Smooth muscle cell (in vitro differentiated cells): ENCODE measurements around the gene ZNF444. TPM values are rescaled to one million over a fixed set of nuclear protein-coding genes. Genes with fewer than 3 reads are reported as not detected.

Experiments
- DNase-seq: peaks from one replicate; lab custom pipeline; 2025; ENCODE audit not compliant: unreplicated experiment; lab: John Stamatoyannopoulos, UW
- H2AFZ ChIP-seq: fragments of 200-600 bp; sonication (generic); 2 replicates; pipeline ENCODE4 v1.6.0; 2016; ENCODE audit warnings: antibody characterized with exemption, low read depth, mild to moderate bottlenecking
- H3F3A ChIP-seq: fragments of 200-600 bp; sonication (generic); 2 replicates; pipeline ENCODE4 v1.6.0; 2017; ENCODE audit warnings: antibody characterized with exemption, low read depth
- H3K27ac ChIP-seq: fragments of 200-600 bp; sonication (generic); 2 replicates; pipeline ENCODE4 v1.5.1; 2016; ENCODE audit warnings: low read depth, mild to moderate bottlenecking
- H3K27me3 ChIP-seq: fragments of 200-600 bp; sonication (generic); 2 replicates; pipeline ENCODE4 v1.6.1; 2016; ENCODE audit warnings: low read depth, mild to moderate bottlenecking
- H3K36me3 ChIP-seq: fragments of 200-600 bp; sonication (generic); 2 replicates; pipeline ENCODE4 v1.5.1; 2016; ENCODE audit warnings: low read depth
- H3K4me1 ChIP-seq: fragments of 200-600 bp; sonication (generic); 2 replicates; pipeline ENCODE4 v1.5.1; 2016; ENCODE audit warnings: low read depth
- H3K4me2 ChIP-seq: fragments of 200-600 bp; sonication (generic); 2 replicates; pipeline ENCODE4 v1.6.0; 2016; ENCODE audit warnings: mild to moderate bottlenecking
- H3K4me3 ChIP-seq: fragments of 200-600 bp; sonication (generic); 2 replicates; pipeline ENCODE4 v1.5.1; 2016; ENCODE audit warnings: mild to moderate bottlenecking
- H3K79me2 ChIP-seq: fragments of 200-600 bp; sonication (generic); 2 replicates; pipeline ENCODE4 v1.6.0; 2016; ENCODE audit warnings: low read depth, mild to moderate bottlenecking
- H3K9ac ChIP-seq: fragments of 200-600 bp; sonication (generic); 2 replicates; pipeline ENCODE4 v1.6.0; 2016; ENCODE audit warnings: low read depth
- H3K9me3 ChIP-seq: fragments of 200-600 bp; sonication (generic); replicated peaks from 2 replicates; pipeline ENCODE4 v1.5.1; 2016; ENCODE audit warnings: low read depth
- H4K20me1 ChIP-seq: fragments of 200-600 bp; sonication (generic); 2 replicates; pipeline ENCODE4 v1.6.0; 2016; ENCODE audit warnings: low read depth
- WGBS: methylation state at CpG from one replicate; pipeline ENCODE4 v1.1.7; 2016; ENCODE audit warnings: low lambda C conversion rate; 5-methylcytosine and 5-hydroxymethylcytosine counted together
- polyA plus RNA-seq: library from polyadenylated mRNA; unstranded; fragments of >200 nt; fragmentation: Nextera tagmentation; extraction: Ambion mirVana; gene quantifications from 2 replicates; pipeline ENCODE4 v1.2.1, GENCODE V29; 2016
- total RNA-seq: library from RNA; depleted of rRNA; stranded (reverse); fragments of >200 nt; gene quantifications from 2 replicates; pipeline ENCODE4 v1.2.3, GENCODE V29; 2014
- TF ChIP-seq, protein P1 (sequence below): fragments of 200-600 bp; sonication (generic); IDR thresholded peaks from 2 replicates; pipeline ENCODE4 v1.5.1; 2017; ENCODE audit warnings: borderline replicate concordance, mild to moderate bottlenecking, antibody characterized with exemption; ENCODE audit not compliant: insufficient read depth, poor library complexity, severe bottlenecking

The ZNF444 gene
- total and polyA plus RNA-seq, 2 experiments from 2014 or later = 20.0 to 40.6 TPM

DNA sequence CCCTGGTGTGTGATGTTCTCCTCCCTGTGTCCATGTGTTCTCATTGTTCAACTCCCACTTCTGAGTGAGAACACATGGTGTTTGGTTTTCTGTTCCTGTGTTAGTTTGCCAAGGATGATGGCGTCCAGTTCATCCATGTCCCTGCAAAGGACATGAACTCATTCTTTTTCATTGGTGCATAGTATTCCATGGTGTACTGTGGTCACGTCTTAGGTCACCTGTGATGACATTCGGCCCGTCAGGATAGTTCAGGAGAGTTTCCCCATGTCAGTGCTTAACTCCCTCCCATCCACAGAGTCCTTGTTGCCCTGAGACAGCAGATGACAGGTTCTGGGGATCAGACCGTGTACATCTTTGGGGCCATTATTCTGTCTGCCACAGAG lies 8.6 kb downstream of the ZNF444 start:
- TF ChIP-seq, protein P1, sequence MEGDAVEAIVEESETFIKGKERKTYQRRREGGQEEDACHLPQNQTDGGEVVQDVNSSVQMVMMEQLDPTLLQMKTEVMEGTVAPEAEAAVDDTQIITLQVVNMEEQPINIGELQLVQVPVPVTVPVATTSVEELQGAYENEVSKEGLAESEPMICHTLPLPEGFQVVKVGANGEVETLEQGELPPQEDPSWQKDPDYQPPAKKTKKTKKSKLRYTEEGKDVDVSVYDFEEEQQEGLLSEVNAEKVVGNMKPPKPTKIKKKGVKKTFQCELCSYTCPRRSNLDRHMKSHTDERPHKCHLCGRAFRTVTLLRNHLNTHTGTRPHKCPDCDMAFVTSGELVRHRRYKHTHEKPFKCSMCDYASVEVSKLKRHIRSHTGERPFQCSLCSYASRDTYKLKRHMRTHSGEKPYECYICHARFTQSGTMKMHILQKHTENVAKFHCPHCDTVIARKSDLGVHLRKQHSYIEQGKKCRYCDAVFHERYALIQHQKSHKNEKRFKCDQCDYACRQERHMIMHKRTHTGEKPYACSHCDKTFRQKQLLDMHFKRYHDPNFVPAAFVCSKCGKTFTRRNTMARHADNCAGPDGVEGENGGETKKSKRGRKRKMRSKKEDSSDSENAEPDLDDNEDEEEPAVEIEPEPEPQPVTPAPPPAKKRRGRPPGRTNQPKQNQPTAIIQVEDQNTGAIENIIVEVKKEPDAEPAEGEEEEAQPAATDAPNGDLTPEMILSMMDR = no peak
- Histone ChIP-seq H3K4me2 (no peak overlapping the region), H2AFZ (no peak overlapping the region), H4K20me1 (peaks cover 59% of the 10 kb centered on the region), H3K79me2 (peaks cover 33% of the 10 kb centered on the region), H3K4me3 (no peak overlapping the region), H3K27ac (no peak overlapping the region), H3K4me1 (no peaks in the 10 kb centered on the region), H3K9me3 (no peaks in the 10 kb centered on the region), H3K9ac (no peak overlapping the region), H3K36me3 (no peaks in the 10 kb centered on the region), H3F3A (no peaks in the 10 kb centered on the region), H3K27me3 (no peaks in the 10 kb centered on the region)
- WGBS = 100% methylated on average over 5 of the region's 5 CpGs
- no peak for DNase-seq

DNA sequence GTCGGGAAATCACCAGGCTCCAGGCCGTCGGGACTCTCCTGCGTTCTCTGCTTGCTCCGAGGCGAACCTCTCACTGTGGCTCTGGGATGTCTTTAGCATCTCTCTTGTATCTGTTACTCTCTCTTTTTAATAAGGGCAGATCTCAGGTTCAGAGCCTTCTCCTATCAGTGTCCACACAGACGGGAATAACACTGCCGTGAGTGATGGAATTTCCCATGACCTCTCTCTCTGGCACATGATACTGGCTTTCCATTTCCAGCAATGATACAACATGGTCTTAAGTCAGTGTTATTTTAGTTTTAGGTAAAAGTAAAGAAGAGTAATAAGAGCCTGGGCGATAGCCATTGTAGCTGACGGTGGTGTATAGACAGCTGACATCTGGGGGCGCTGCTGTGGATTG lies 9.3 kb downstream of the ZNF444 start:
- H3K79me2 ChIP-seq = peaks cover 27% of the 10 kb centered on the region
- 97% methylated on average over 11 of the region's 11 CpGs for WGBS

DNA sequence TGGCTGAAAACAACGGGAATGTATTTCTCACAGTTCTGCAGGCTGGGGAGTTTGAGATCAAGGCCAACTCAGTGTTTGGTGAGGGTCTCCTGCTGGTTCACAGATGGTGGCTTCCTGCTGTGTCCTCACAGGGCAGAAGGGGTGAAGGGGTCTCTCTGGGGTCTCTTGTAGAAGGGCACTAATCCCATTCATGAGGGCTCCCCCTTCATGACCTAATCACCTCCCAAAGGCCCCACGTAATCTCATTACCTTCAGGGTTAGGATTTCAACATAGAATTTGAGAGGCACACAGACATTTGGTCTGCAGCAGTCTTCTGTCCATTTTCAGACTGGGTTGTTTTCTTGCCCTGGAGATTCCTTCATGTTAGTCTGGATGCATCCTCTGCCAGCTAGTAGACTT lies 11.6 kb downstream of the ZNF444 start:
- Histone ChIP-seq H3K27me3 (no peaks in the 10 kb centered on the region), H3K4me1 (no peaks in the 10 kb centered on the region), H3K4me2 (no peak overlapping the region), H3K4me3 (no peak overlapping the region), H4K20me1 (peaks cover 50% of the 10 kb centered on the region), H3K27ac (no peak overlapping the region), H2AFZ (no peak overlapping the region), H3K36me3 (no peaks in the 10 kb centered on the region), H3K9me3 (no peaks in the 10 kb centered on the region), H3K79me2 (peaks cover 16% of the 10 kb centered on the region), H3K9ac (no peak overlapping the region), H3F3A (no peaks in the 10 kb centered on the region)
- 78% methylated on average over 2 of the region's 2 CpGs for WGBS
- TF ChIP-seq, protein P1 = no peak
- DNase-seq = no peak

More for the DNA sequence above, 9.3 kb downstream of the ZNF444 start:
- TF ChIP-seq, protein P1 = no peak
- no peak overlapping the region for H3K27ac ChIP-seq
- no peaks in the 10 kb centered on the region for H3K27me3 ChIP-seq
- no peaks in the 10 kb centered on the region for H3K9me3 ChIP-seq
- peaks cover 60% of the 10 kb centered on the region for H4K20me1 ChIP-seq
- no peak overlapping the region for H3K9ac ChIP-seq
- no peak for DNase-seq
- H3F3A ChIP-seq = no peaks in the 10 kb centered on the region
- no peak overlapping the region for H3K4me3 ChIP-seq
- no peaks in the 10 kb centered on the region for H3K4me1 ChIP-seq
- H3K4me2 ChIP-seq = no peak overlapping the region
- no peaks in the 10 kb centered on the region for H3K36me3 ChIP-seq
- no peak overlapping the region for H2AFZ ChIP-seq

DNA sequence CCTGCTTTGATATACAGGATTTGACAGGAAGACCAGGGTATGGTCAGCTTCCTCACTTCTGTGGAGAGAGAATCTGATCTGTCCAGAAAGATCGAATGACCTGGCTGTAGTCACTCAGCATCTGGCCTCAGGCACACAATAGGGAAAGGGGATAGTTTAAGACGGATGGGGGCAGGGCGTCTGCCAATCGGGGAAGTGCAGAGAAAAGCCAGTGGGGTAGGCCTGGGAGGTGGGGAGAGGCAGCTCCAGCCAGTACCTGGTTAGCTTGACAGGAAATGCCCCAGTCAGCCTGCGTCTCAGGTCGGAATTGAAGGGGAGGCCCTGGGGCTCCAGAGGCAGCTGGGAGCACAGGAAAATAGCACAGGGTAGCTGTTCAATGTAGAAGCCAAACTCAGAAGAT lies 12.4 kb downstream of the ZNF444 start:
- H3K79me2 ChIP-seq = peaks cover 16% of the 10 kb centered on the region
- 45% methylated on average over 6 of the region's 6 CpGs for WGBS

More for the DNA sequence above, 12.4 kb downstream of the ZNF444 start:
- no peaks in the 10 kb centered on the region for H3F3A ChIP-seq
- H4K20me1 ChIP-seq = peaks cover 50% of the 10 kb centered on the region
- no peaks in the 10 kb centered on the region for H3K4me1 ChIP-seq
- H3K27me3 ChIP-seq = no peaks in the 10 kb centered on the region
- TF ChIP-seq, protein P1 = no peak
- H3K27ac ChIP-seq = no peak overlapping the region
- DNase-seq = no peak
- H3K36me3 ChIP-seq = no peaks in the 10 kb centered on the region
- no peak overlapping the region for H3K9ac ChIP-seq
- H3K4me2 ChIP-seq = no peak overlapping the region
- H3K4me3 ChIP-seq = no peak overlapping the region
- no peak overlapping the region for H2AFZ ChIP-seq
- H3K9me3 ChIP-seq = no peaks in the 10 kb centered on the region
